Measurements from ENCODE around the gene ARMH3. TPM values are rescaled to one million over a fixed set of nuclear protein-coding genes. Genes with fewer than 3 reads are reported as not detected.

ARMH3 gene
- total RNA-seq, 4 donors from 2014 or later, result 12.9 to 19.3 (median 16.2) TPM

- no peaks in the 10 kb centered on the region for H3K9me3 ChIP-seq
- intact Hi-C loops (cut with DNase I), result no loop called here
- TF ChIP-seq CTCF (IDR thresholded peaks at IDR 0.05) (peak in 2 of 3 experiments; percentile 85 to 88), POLR2AphosphoS5 (IDR thresholded peaks at IDR 0.05) (no peak)
- peak; percentile 94 for DNase-seq (ENCODE audit: extremely low spot score)
- H3K4me1 ChIP-seq, result peaks cover 11 to 23% (median 18%) of the 10 kb centered on the region in 4 donors
- no peaks in the 10 kb centered on the region for H3K27me3 ChIP-seq
- H3K27ac ChIP-seq (replicated peaks in 1 of 4), result no peak overlapping the region
- no peak overlapping the region for H3K4me3 ChIP-seq
- WGBS, result 72% methylated on average over 4 of the region's 4 CpGs
- H3K36me3 ChIP-seq, result peaks cover 0 to 15% (median 4%) of the 10 kb centered on the region in 4 donors
Measured at GRCh38 chr10:102072673-102073527, 16.9 kb upstream of the ARMH3 start.

- TF ChIP-seq EP300 (IDR thresholded peaks at IDR 0.05), result no peak
- TF ChIP-seq POLR2A (IDR thresholded peaks at IDR 0.05; ENCODE audit: low read depth), result no peak
- TF ChIP-seq POLR2AphosphoS5 (IDR thresholded peaks at IDR 0.05), result no peak
- Histone ChIP-seq H3K27me3 (no peaks in the 10 kb centered on the region), H3K27ac (replicated peaks in 1 of 4) (no peak overlapping the region), H3K9me3 (no peaks in the 10 kb centered on the region), H3K4me1 (peaks cover 32 to 51% (median 43%) of the 10 kb centered on the region in 4 donors), H3K4me3 (no peak overlapping the region), H3K36me3 (peaks cover 0 to 24% (median 17%) of the 10 kb centered on the region in 4 donors)
- intact Hi-C loops (cut with DNase I), result loop anchor here (2.0 kb wide), 1 partner anchor 44 kb away; no protein-coding TSS in a partner anchor
- DNase-seq (ENCODE audit: extremely low spot score), result no peak
Measured at GRCh38 chr10:102069071-102069470, 13.1 kb upstream of the ARMH3 start.

- peaks cover 0 to 24% (median 17%) of the 10 kb centered on the region in 4 donors for H3K36me3 ChIP-seq
- WGBS, result 0% methylated on average over 1 of the region's 1 CpG
- no peaks in the 10 kb centered on the region for H3K9me3 ChIP-seq
- H3K27me3 ChIP-seq, result no peaks in the 10 kb centered on the region
- intact Hi-C loops (cut with DNase I), result loop anchor here (2.0 kb wide), 1 partner anchor 45 kb away; no protein-coding TSS in a partner anchor
- no peak for TF ChIP-seq POLR2AphosphoS5 (IDR thresholded peaks at IDR 0.05)
- no peak for TF ChIP-seq POLR2A (IDR thresholded peaks at IDR 0.05; ENCODE audit: low read depth)
- TF ChIP-seq CTCF (IDR thresholded peaks at IDR 0.05), result no peak
- no peak for TF ChIP-seq EP300 (IDR thresholded peaks at IDR 0.05)
- no peak overlapping the region for H3K4me3 ChIP-seq
- DNase-seq (ENCODE audit: extremely low spot score), result no peak
- peaks cover 32 to 51% (median 43%) of the 10 kb centered on the region in 4 donors for H3K4me1 ChIP-seq
- H3K27ac ChIP-seq (replicated peaks in 1 of 4), result no peak overlapping the region
Measured at GRCh38 chr10:102068216-102068615, 12.2 kb upstream of the ARMH3 start.

GRCh38 chr10:102067091-102067916, 11.3 kb upstream of the ARMH3 start:
- no peak overlapping the region for H3K27ac ChIP-seq (replicated peaks in 1 of 4)
- intact Hi-C loops (cut with DNase I), result no loop called here

More at GRCh38 chr10:102067091-102067916, 11.3 kb upstream of the ARMH3 start:
- Histone ChIP-seq H3K27me3 (no peaks in the 10 kb centered on the region), H3K4me3 (no peak overlapping the region), H3K9me3 (no peaks in the 10 kb centered on the region), H3K36me3 (peaks cover 0 to 24% (median 17%) of the 10 kb centered on the region in 4 donors), H3K4me1 (peaks cover 32 to 44% (median 37%) of the 10 kb centered on the region in 4 donors)
- no peak for DNase-seq (ENCODE audit: extremely low spot score)
- 91% methylated on average over 12 of the region's 18 CpGs for WGBS
- TF ChIP-seq EP300 (IDR thresholded peaks at IDR 0.05) (no peak), POLR2AphosphoS5 (IDR thresholded peaks at IDR 0.05) (no peak), CTCF (IDR thresholded peaks at IDR 0.05) (no peak), POLR2A (IDR thresholded peaks at IDR 0.05; ENCODE audit: low read depth) (no peak)

Measured in esophagus muscularis mucosa (tissue), 4 donors.